Measurements from ENCODE around the gene HMGB1. TPM values are rescaled to one million over a fixed set of nuclear protein-coding genes. Genes with fewer than 3 reads are reported as not detected.
A peak's percentile ranks its signal among the peaks of the same experiment; 100 is the strongest.

Gene HMGB1
- total and polyA plus RNA-seq, 2 of the 13 experiments (the other 11 are each of a cell fraction or from before 2014, with no cell fraction given) = 115 to 584 TPM

- TF ChIP-seq FOXO1 (CRISPR knock-in tag; IDR thresholded peaks at IDR 0.05) (0 out of 2 replicates have a peak, but pooled peaks have one; percentile 18), PBX3 (CRISPR knock-in tag; IDR thresholded peaks at IDR 0.05; ENCODE audit: borderline replicate concordance) (no peak), TARDBP (CRISPR knock-in tag; IDR thresholded peaks at IDR 0.05) (no peak), FOXO4 (CRISPR knock-in tag; conservative IDR thresholded peaks at IDR 0.05) (no peak), TEAD3 (CRISPR knock-in tag; optimal IDR thresholded peaks at IDR 0.05; ENCODE audit: borderline replicate concordance) (peak; percentile 56), REL (CRISPR knock-in tag; conservative IDR thresholded peaks at IDR 0.05) (no peak), ZNF234 (CRISPR knock-in tag; conservative IDR thresholded peaks at IDR 0.05) (no peak), E2F5 (CRISPR knock-in tag; conservative IDR thresholded peaks at IDR 0.05) (0 out of 2 replicates have a peak, but pooled peaks have one; percentile 54), ZNF510 (CRISPR knock-in tag; IDR thresholded peaks at IDR 0.05; ENCODE audit: low read depth) (0 out of 2 replicates have a peak, but pooled peaks have one; percentile 58), HIVEP1 (CRISPR knock-in tag; IDR thresholded peaks at IDR 0.05) (no peak; the same call in 1 of the 2 replicates), MYC (CRISPR knock-in tag; IDR thresholded peaks at IDR 0.05; ENCODE audit: borderline replicate concordance) (peak; percentile 91), ZC3H13 (CRISPR knock-in tag; IDR thresholded peaks at IDR 0.05) (0 out of 2 replicates have a peak, but pooled peaks have one; percentile 45), ZNF576 (CRISPR knock-in tag; IDR thresholded peaks at IDR 0.05) (no peak), EHMT2 (IDR thresholded peaks at IDR 0.05; ENCODE audit: borderline replicate concordance, low read depth, low read length) (no peak), ZNF567 (CRISPR knock-in tag; IDR thresholded peaks at IDR 0.05; ENCODE audit: borderline replicate concordance) (no peak), SNAPC5 (CRISPR knock-in tag; IDR thresholded peaks at IDR 0.05; ENCODE audit: borderline replicate concordance) (no peak), ZNF501 (CRISPR knock-in tag; IDR thresholded peaks at IDR 0.05) (peak; percentile 73), FOSL2 (CRISPR knock-in tag; IDR thresholded peaks at IDR 0.05) (no peak), ZNF724P (CRISPR knock-in tag; IDR thresholded peaks at IDR 0.05; ENCODE audit: borderline replicate concordance) (no peak), SATB2 (CRISPR knock-in tag; IDR thresholded peaks at IDR 0.05) (peak; percentile 86; the same call in 1 of the 2 replicates), FOXC1 (CRISPR knock-in tag; IDR thresholded peaks at IDR 0.05; ENCODE audit: borderline replicate concordance) (0 out of 2 replicates have a peak, but pooled peaks have one; percentile 30), TRAFD1 (CRISPR knock-in tag; IDR thresholded peaks at IDR 0.05; ENCODE audit: borderline replicate concordance) (no peak)
These were observed 57.2 kb downstream of the HMGB1 start (continued) for GRCh38 chr13:30408319-30409101.

Data from HepG2 (cell line).